HG03135 (cell line): Measurements from ENCODE around the gene NPAS1.

Experiments used
- ATAC-seq: cut with Tn5 transposase; IDR thresholded peaks from one replicate; pipeline ENCODE4 v1.9.1; 2021; ENCODE audit warnings: mild to moderate bottlenecking, moderate library complexity; ENCODE audit not compliant: unreplicated experiment

NPAS1 gene

GRCh38 chr19:47013041-47013517, 6.6 kb upstream of the NPAS1 start:
- ATAC-seq = no peak

- ATAC-seq = no peak
Measured at GRCh38 chr19:47018923-47019322, 714 bp upstream of the NPAS1 start.

- ATAC-seq = no peak
Measured at GRCh38 chr19:47020132-47020805, 632 bp downstream of the NPAS1 start.

GRCh38 chr19:47020992-47021496, 1.4 kb downstream of the NPAS1 start:
- no peak for ATAC-seq

GRCh38 chr19:47021536-47022139, 2.0 kb downstream of the NPAS1 start:
- ATAC-seq = no peak

- no peak for ATAC-seq
Measured at GRCh38 chr19:47022140-47022536, 2.5 kb downstream of the NPAS1 start.

- no peak for ATAC-seq
Measured at GRCh38 chr19:47022541-47023447, 3.2 kb downstream of the NPAS1 start.

- no peak for ATAC-seq
Measured at GRCh38 chr19:47023448-47023794, 3.8 kb downstream of the NPAS1 start.

GRCh38 chr19:47024502-47024901, 4.9 kb downstream of the NPAS1 start:
- ATAC-seq = no peak

GRCh38 chr19:47026156-47026555, 6.5 kb downstream of the NPAS1 start:
- ATAC-seq = no peak

- no peak for ATAC-seq
Measured at GRCh38 chr19:47026889-47027288, 7.3 kb downstream of the NPAS1 start.

- ATAC-seq = no peak
Measured at GRCh38 chr19:47027586-47028088, 8.0 kb downstream of the NPAS1 start.

- ATAC-seq = no peak
Measured at GRCh38 chr19:47028195-47028601, 8.6 kb downstream of the NPAS1 start.

GRCh38 chr19:47032171-47032811, 12.7 kb downstream of the NPAS1 start:
- no peak for ATAC-seq

- peak; percentile 82 for ATAC-seq
Measured at GRCh38 chr19:47035127-47036096, 15.8 kb downstream of the NPAS1 start.

GRCh38 chr19:47036097-47036651, 16.5 kb downstream of the NPAS1 start:
- no peak for ATAC-seq

- ATAC-seq = no peak
Measured at GRCh38 chr19:47037766-47038165, 18.1 kb downstream of the NPAS1 start.

- no peak for ATAC-seq
Measured at GRCh38 chr19:47039239-47039874, 19.7 kb downstream of the NPAS1 start.

- ATAC-seq = no peak
Measured at GRCh38 chr19:47040869-47041268, 21.2 kb downstream of the NPAS1 start.
